Effector memory CD4-positive, alpha-beta T cell (primary cell): ENCODE data around the gene SLC46A3.

Source experiments
- DNase-seq, 3 donors: peaks; one replicate each; pipeline ENCODE4 v3.0.0-alpha.2; 2020
- H3K27ac ChIP-seq: 2 replicates; pipeline ENCODE4 v1.7.0; 2013; ENCODE audit warnings: mild to moderate bottlenecking, low read length, moderate library complexity; ENCODE audit not compliant: insufficient read depth, poor library complexity, severe bottlenecking
- H3K27me3 ChIP-seq: replicated peaks from 2 replicates; pipeline ENCODE4 v1.7.0; 2013; ENCODE audit warnings: mild to moderate bottlenecking, low read length; ENCODE audit not compliant: insufficient read depth, control insufficient read depth, poor library complexity, severe bottlenecking
- H3K36me3 ChIP-seq: 2 replicates; pipeline ENCODE4 v1.7.0; 2013; ENCODE audit warnings: mild to moderate bottlenecking, low read length, moderate library complexity; ENCODE audit not compliant: control insufficient read depth, insufficient read depth
- H3K4me1 ChIP-seq: 2 replicates; pipeline ENCODE4 v1.7.0; 2013; ENCODE audit warnings: low read length, mild to moderate bottlenecking; ENCODE audit not compliant: control insufficient read depth, insufficient read depth, poor library complexity, severe bottlenecking
- H3K4me3 ChIP-seq: 2 replicates; pipeline ENCODE4 v1.7.0; 2013; ENCODE audit warnings: low read length, low read depth, mild to moderate bottlenecking; ENCODE audit not compliant: insufficient read depth, poor library complexity, severe bottlenecking
- H3K9me3 ChIP-seq: 2 replicates; pipeline ENCODE4 v1.7.0; 2013; ENCODE audit warnings: mild to moderate bottlenecking, low read length, moderate library complexity; ENCODE audit not compliant: control insufficient read depth

SLC46A3 gene

DNA sequence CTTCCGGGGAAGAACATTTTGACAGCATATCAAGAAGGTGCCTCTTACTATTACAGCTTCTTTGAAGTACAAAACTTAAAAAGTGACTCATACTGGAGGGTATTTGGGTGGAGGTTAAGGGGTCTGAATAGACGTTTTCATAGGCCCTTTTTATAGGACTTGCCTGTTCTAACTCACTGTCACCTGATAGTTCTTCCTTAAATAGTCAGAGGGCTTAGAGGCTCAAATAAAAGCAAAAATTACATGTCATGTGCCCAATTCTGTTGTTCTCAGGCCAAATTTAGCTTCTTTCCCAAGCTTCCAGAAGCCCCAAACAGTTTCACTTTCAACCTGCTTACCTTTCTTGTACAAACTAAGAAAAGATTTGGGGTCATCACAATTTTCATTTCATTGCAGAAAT, 16.1 kb upstream of the SLC46A3 start:
- no peak for DNase-seq
- H3K27ac ChIP-seq: no peak overlapping the region
- H3K4me3 ChIP-seq: no peak overlapping the region
- no peaks in the 10 kb centered on the region for H3K36me3 ChIP-seq
- no peaks in the 10 kb centered on the region for H3K4me1 ChIP-seq
- no peaks in the 10 kb centered on the region for H3K9me3 ChIP-seq
- H3K27me3 ChIP-seq: no peaks in the 10 kb centered on the region

DNA sequence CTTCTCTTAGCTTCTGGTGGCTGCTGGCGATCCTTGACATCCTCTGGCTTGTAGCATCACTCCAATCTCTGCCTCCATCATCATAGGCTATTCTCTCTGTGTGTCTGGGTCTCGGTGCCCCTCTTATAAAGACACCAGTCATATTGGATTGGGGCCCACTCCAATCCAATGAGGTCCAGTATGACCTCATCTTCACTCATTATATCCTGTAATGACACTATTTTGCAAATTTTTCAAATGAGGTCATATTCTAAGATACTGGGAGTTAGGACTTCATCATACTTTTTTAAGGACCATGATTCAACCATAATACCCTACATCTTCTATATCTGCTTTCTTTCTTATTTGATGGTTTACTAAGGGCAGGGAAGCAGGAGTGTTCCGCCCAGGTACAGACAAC, 12.0 kb upstream of the SLC46A3 start:
- H3K4me1 ChIP-seq: no peaks in the 10 kb centered on the region
- H3K9me3 ChIP-seq: no peaks in the 10 kb centered on the region
- no peak for DNase-seq
- H3K4me3 ChIP-seq: no peak overlapping the region
- H3K27ac ChIP-seq: no peak overlapping the region
- H3K27me3 ChIP-seq: no peaks in the 10 kb centered on the region
- no peaks in the 10 kb centered on the region for H3K36me3 ChIP-seq

DNA sequence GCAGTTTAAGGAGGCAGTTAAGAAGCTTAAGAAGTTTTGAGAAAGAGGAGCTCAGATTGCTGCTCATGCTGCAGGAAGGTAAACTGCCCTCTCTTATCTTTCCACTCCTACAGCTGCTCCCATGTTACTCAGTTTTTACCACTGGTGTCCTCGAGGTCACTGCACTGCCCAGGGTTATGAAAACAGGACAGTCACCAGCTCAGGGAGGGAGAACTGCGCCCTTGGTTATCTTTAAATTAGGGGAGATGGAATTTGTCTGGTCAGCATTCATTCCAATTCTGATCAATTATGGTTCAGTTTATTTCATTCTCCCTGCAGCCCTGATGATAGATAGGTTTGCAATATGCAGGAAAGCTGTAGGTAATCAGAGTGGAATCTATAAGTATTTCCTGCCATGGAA, 10.8 kb upstream of the SLC46A3 start:
- Histone ChIP-seq H3K4me3 (no peak overlapping the region), H3K9me3 (no peaks in the 10 kb centered on the region), H3K27ac (no peak overlapping the region), H3K27me3 (no peaks in the 10 kb centered on the region), H3K4me1 (no peaks in the 10 kb centered on the region), H3K36me3 (no peaks in the 10 kb centered on the region)
- DNase-seq: no peak

DNA sequence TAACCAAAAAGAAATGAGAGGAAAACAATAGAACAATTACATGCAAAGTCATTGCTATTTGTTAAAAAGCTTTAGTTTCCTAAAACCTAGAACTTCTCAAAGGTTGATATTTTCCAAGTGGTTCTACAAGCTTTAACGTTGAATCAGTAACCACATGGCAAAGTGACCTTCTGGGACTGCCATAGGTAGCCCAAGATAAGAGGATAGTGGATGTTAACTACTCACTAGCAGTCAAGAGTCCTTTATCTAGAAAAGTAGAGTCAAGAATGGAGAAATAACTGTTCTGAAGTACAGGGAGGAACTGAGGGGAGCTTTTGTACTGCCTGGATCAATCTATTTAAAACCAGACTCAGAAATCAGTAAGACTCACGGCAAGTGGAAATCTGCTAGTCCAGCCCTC, 9.9 kb upstream of the SLC46A3 start:
- no peak overlapping the region for H3K4me3 ChIP-seq
- H3K27me3 ChIP-seq: no peaks in the 10 kb centered on the region
- no peaks in the 10 kb centered on the region for H3K36me3 ChIP-seq
- no peak overlapping the region for H3K27ac ChIP-seq
- no peaks in the 10 kb centered on the region for H3K4me1 ChIP-seq
- no peak for DNase-seq
- H3K9me3 ChIP-seq: no peaks in the 10 kb centered on the region

DNA sequence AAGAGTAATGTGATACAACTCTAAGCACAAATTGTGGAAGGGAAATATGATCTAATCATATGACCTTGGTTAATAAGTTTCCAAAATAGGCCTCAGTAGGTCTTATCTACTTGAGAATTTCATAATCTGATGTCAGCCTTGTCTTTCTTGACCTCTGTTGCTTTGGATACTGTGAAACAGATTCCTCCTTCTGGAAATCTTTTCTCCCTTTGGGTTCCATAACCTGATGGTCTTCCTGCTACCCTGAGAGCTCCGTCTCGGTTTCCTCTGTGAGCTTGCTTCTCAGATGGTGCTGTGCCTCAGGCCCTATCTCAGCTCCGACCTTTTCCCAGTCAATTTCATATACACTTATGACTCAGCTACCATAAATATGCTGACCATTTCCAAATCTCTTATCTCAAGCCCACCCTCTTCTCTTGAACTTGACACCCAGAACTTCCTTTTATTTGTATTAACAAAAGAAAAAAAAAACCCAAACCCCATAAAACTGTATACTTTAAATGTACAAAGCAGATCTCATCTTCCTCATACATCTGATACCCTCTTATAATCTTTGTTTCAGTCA, 6.4 kb upstream of the SLC46A3 start:
- no peak for DNase-seq
- H3K27me3 ChIP-seq: no peaks in the 10 kb centered on the region
- H3K36me3 ChIP-seq: no peaks in the 10 kb centered on the region
- no peaks in the 10 kb centered on the region for H3K9me3 ChIP-seq
- H3K4me3 ChIP-seq: no peak overlapping the region
- H3K4me1 ChIP-seq: no peaks in the 10 kb centered on the region
- H3K27ac ChIP-seq: no peak overlapping the region

DNA sequence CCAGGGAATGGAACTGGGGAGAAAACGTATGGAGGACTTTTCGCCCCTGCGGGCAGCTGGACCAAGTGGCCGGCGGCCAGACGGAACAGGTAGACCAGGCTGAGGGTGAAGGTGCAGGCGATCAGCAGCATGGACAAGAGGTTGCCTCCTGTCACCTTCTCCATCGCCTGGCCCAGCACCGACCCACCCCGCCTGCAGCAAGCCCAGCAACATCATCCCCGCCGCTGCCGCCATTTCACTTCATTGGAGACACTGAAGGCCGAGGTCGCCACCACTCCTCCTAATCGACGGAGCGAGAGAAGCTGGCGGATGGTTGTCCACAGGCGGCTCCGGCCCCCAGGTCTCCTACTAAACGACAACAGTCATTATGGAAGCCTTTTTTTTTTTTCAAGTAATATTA, 5.0 kb upstream of the SLC46A3 start:
- Histone ChIP-seq H3K4me3 (no peak overlapping the region), H3K4me1 (no peaks in the 10 kb centered on the region), H3K27me3 (no peaks in the 10 kb centered on the region), H3K9me3 (no peaks in the 10 kb centered on the region), H3K36me3 (no peaks in the 10 kb centered on the region), H3K27ac (no peak overlapping the region)
- DNase-seq: no peak

DNA sequence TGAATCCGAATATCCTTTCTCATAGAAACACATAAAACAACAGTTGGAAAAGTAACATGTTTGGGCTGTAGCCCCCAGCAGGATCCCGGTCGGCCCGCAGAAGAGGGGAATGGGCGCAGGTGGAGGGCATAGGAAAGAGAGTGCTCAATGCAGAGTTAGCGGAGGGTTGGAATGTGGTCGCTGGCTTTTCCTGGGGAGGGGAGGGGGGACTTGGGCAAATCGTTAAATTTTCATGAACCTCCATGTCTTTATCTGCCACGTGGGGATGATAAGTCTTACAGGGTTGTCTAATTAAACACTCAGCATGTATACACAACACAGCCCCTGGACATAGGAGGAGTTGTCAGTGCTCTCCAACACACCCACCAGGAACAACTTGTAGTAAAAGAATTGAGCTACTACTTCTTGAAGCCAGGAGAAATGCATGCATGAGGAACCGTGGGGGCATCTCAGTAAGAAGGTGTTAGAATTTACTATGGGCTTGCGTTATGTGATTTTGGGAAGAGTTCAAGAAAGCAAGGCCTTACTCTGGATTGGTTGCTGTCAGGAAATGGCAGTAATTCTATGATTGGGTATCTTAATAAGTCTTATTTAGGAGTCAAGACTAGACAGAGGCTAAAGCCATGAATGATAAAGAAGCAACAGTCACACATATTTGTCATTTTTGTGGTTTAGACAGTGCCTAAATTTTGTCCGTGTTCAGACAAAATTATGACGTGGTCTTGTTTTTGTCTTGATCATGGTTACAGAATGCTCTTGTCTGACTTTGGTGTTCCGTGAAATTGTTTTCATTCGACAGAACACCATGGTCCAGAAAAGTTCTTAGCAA, 671 bp upstream of the SLC46A3 start:
- Histone ChIP-seq H3K4me3 (peak overlapping the region; percentile 87), H3K27ac (peak overlapping the region; percentile 64), H3K36me3 (no peaks in the 10 kb centered on the region), H3K27me3 (no peaks in the 10 kb centered on the region), H3K4me1 (peaks cover 10% of the 10 kb centered on the region), H3K9me3 (no peaks in the 10 kb centered on the region)
- no peak for DNase-seq

DNA sequence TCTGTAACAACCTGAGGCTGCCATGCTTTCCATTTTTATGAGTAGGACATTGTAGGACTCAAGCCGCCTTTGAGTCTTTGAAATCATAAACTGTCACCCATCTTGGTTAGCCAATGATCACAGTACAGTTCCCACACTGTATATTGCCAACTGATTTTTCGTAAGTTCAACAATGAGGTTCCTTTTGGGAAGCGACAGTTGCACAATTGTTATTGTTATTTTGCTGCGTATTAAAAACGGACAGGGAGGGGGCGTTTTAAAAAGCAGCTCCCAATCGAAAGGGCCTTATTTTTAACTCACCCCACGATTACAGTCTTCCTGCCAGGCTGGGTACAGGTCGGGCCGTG, 601 bp downstream of the SLC46A3 start:
- Histone ChIP-seq H3K4me1 (peaks cover 10% of the 10 kb centered on the region), H3K4me3 (peak overlapping the region; percentile 87), H3K27me3 (no peaks in the 10 kb centered on the region), H3K36me3 (no peaks in the 10 kb centered on the region), H3K9me3 (no peaks in the 10 kb centered on the region), H3K27ac (peak overlapping the region; percentile 72)
- DNase-seq: no peak

DNA sequence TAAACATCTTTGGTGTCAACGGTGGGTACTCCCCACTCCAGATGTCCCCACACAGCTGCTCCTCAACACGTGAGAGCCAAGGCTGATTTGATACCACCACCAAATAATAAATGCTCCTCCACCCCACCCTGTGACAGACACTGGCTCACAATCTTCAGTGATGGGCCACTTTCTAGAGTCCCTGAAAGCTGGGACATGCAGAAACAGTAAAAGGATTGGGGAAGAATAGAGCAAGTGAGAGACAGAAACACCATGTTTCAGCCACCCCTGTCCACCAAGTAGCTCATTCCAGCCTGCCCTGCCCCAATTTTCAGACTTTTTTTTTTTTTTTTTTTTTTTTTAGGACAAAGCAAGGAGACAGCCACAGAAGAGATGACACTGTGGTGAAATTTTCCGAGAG, 1.6 kb downstream of the SLC46A3 start:
- H3K36me3 ChIP-seq: no peaks in the 10 kb centered on the region
- H3K27ac ChIP-seq: no peak overlapping the region
- H3K27me3 ChIP-seq: no peaks in the 10 kb centered on the region
- H3K4me1 ChIP-seq: peaks cover 10% of the 10 kb centered on the region
- no peak for DNase-seq
- no peak overlapping the region for H3K4me3 ChIP-seq
- H3K9me3 ChIP-seq: no peaks in the 10 kb centered on the region

DNA sequence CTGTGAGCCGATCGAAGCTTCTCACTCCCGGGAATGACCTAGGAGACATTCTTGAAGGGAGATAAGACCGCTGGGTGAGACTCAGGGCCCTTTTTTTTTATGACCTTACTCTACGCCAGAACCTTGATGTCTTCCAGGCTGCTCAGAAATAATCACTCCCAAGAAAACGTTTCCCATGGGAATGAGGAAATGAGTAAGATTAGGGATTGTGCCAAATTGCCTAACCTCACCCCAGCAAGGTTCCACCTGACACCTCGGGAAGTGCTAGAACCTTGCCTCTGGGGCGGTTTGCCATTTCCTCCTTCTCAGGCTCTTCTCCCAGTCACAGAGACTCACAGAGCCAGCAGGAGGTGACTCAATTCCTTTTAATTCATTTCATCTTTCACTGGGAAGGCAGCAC, 2.3 kb downstream of the SLC46A3 start:
- Histone ChIP-seq H3K36me3 (no peaks in the 10 kb centered on the region), H3K9me3 (no peaks in the 10 kb centered on the region), H3K27me3 (no peaks in the 10 kb centered on the region), H3K4me3 (no peak overlapping the region), H3K4me1 (peaks cover 10% of the 10 kb centered on the region), H3K27ac (no peak overlapping the region)
- no peak for DNase-seq
